Endometrium (tissue), 2 donors: ENCODE results near the gene MLLT3.
A peak's percentile ranks its signal among the peaks of the same experiment; 100 is the strongest.

Experiments used
- FAIRE-seq: peaks from 2 replicates; lab custom pipeline; 2012; peaks lifted over from hg19 to GRCh38; lab: Jason Lieb, UNC
- donor health status: control.
- donor health status: control.

The MLLT3 gene

GRCh38 chr9:20473515-20474013 lies 148.7 kb downstream of the MLLT3 start:
- FAIRE-seq, result no peak

- peak; percentile 29 for FAIRE-seq
Observed at GRCh38 chr9:20472342-20473045, 149.8 kb downstream of the MLLT3 start.

- no peak for FAIRE-seq
Observed at GRCh38 chr9:20466328-20467008, 155.8 kb downstream of the MLLT3 start.

GRCh38 chr9:20464242-20464641 lies 158.1 kb downstream of the MLLT3 start:
- no peak for FAIRE-seq

GRCh38 chr9:20463823-20464222 lies 158.5 kb downstream of the MLLT3 start:
- FAIRE-seq, result no peak

GRCh38 chr9:20462410-20462809 lies 159.9 kb downstream of the MLLT3 start:
- FAIRE-seq, result no peak

- FAIRE-seq, result peak; percentile 60
Observed at GRCh38 chr9:20447291-20447690, 175.0 kb downstream of the MLLT3 start.

GRCh38 chr9:20446248-20446647 lies 176.1 kb downstream of the MLLT3 start:
- no peak for FAIRE-seq

- no peak for FAIRE-seq
Observed at GRCh38 chr9:20442461-20443319, 179.6 kb downstream of the MLLT3 start.

- FAIRE-seq, result no peak
Observed at GRCh38 chr9:20441711-20442423, 180.4 kb downstream of the MLLT3 start.

- FAIRE-seq, result no peak
Observed at GRCh38 chr9:20441166-20441565, 181.1 kb downstream of the MLLT3 start.

GRCh38 chr9:20437476-20437875 lies 184.8 kb downstream of the MLLT3 start:
- FAIRE-seq, result no peak

GRCh38 chr9:20436476-20437195 lies 185.7 kb downstream of the MLLT3 start:
- FAIRE-seq, result no peak

GRCh38 chr9:20428976-20429375 lies 193.3 kb downstream of the MLLT3 start:
- FAIRE-seq, result no peak

GRCh38 chr9:20427359-20427758 lies 194.9 kb downstream of the MLLT3 start:
- no peak for FAIRE-seq

- no peak for FAIRE-seq
Observed at GRCh38 chr9:20426019-20426418, 196.3 kb downstream of the MLLT3 start.

- FAIRE-seq, result no peak
Observed at GRCh38 chr9:20419533-20419932, 202.8 kb downstream of the MLLT3 start.

GRCh38 chr9:20418485-20418884 lies 203.8 kb downstream of the MLLT3 start:
- no peak for FAIRE-seq

- FAIRE-seq, result no peak
Observed at GRCh38 chr9:20417373-20418080, 204.8 kb downstream of the MLLT3 start.

GRCh38 chr9:20414150-20414549 lies 208.1 kb downstream of the MLLT3 start:
- FAIRE-seq, result no peak
